OCI-LY3 (cell line): Measurements from ENCODE around the gene BPGM.

Experiments used
- CTCF ChIP-seq: fragments of 200-600, 300-600 bp; sonication (generic); IDR thresholded peaks from 2 replicates; pipeline ENCODE4 v1.5.1; 2014; ENCODE audit warnings: antibody characterized with exemption, low read length, low read depth
- EZH2phosphoT487 ChIP-seq: fragments of 200-600 bp; shearing (Covaris generic); IDR thresholded peaks from 2 replicates; pipeline ENCODE4 v1.6.1; 2018; ENCODE audit warnings: antibody characterized with exemption, mixed run types, low read depth

DNA sequence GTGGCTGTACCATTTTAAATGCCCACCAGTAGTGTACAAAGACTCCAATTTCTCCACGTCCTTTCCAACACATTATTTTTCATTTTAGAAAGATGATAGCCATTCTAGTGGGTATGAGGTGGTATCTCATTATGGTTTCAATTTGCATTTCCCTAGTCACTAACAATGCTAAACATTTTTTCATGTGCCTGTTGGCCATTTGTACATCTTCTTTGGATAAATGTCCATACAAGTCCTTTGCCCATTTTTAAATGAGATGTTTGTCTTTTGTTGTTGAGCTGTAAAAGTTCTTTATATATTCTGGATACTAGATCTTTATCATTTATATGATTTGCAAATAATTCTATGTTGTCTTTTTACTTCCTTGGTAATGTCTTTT, 18.9 kb upstream of the BPGM start:
- TF ChIP-seq CTCF (no peak), EZH2phosphoT487 (no peak)
